GM12878 (cell line): Measurements from ENCODE around the gene AGRP. TPM values are rescaled to one million over a fixed set of nuclear protein-coding genes. Genes with fewer than 3 reads are reported as not detected.

ENCODE experiments used
- ATAC-seq: fragments of 200-7000 bp; cut with Tn5 transposase; 3 replicates; pipeline ENCODE4 v1.9.1; 2020; ENCODE audit warnings: mild to moderate bottlenecking, moderate library complexity
- BruUV-seq: library from RNA; stranded (reverse); fragments of 400-500 nt; replicated peaks from 2 replicates; lab custom pipeline; 2021; lab: Mats Ljungman, UMichigan
- CTCF ChIA-PET: fragments of 300-600 bp; sonication (Branson Sonifier 250); formaldehyde crosslinking; extraction: SDS; loops from one replicate; lab custom pipeline; 2021; ENCODE audit warnings: inconsistent platforms; lab: Yijun Ruan, JAX
- POLR2A ChIA-PET: fragments of 350-600 bp; formaldehyde crosslinking; extraction: SDS; loops from one replicate; lab custom pipeline; 2021; ENCODE audit warnings: inconsistent platforms; lab: Charles Lee
- RAD21 ChIA-PET: fragments of 300-600 bp; sonication (Branson Sonifier 250); formaldehyde crosslinking; loops from one replicate; lab custom pipeline; 2023; ENCODE audit warnings: antibody characterized with exemption; ENCODE audit not compliant: unreplicated experiment; lab: Charles Lee
- SMC1A ChIA-PET: fragments of 300-600 bp; sonication (Branson Sonifier 250); formaldehyde crosslinking; loops from one replicate; lab custom pipeline; 2023; ENCODE audit not compliant: unreplicated experiment, uncharacterized antibody; lab: Charles Lee
- DNase-seq: peaks from one replicate; pipeline ENCODE4 v3.0.0-alpha.2; 2011; ENCODE audit warnings: low read depth, low spot score
- FAIRE-seq: peaks from 3 replicates; lab custom pipeline; 2011; peaks lifted over from hg19 to GRCh38; lab: Jason Lieb, UNC
- H2AFZ ChIP-seq: 2 replicates; pipeline ENCODE4 v1.6.0; 2011; ENCODE audit warnings: low read depth, low read length, control low read depth; ENCODE audit not compliant: control insufficient read depth
- H3K27ac ChIP-seq: 2 replicates; pipeline ENCODE4 v1.5.1; 2011; ENCODE audit warnings: control low read depth; ENCODE audit not compliant: control insufficient read depth, insufficient read depth
- H3K27me3 ChIP-seq, 2 experiments: replicated peaks in 1 of 2; 2 replicates each; pipeline versions ENCODE4 v1.6.0 to v1.6.1; 2011; ENCODE audit warnings: low read length in 1 of 2; ENCODE audit not compliant: control insufficient read depth in 2 of 2, insufficient read depth in 2 of 2
- H3K36me3 ChIP-seq, 2 experiments: 2 replicates each; pipeline ENCODE4 v1.5.1; 2011; ENCODE audit warnings: low read length in 1 of 2; ENCODE audit not compliant: control insufficient read depth in 2 of 2, insufficient read depth in 2 of 2
- H3K4me1 ChIP-seq: 2 replicates; pipeline ENCODE4 v1.6.1; 2011; ENCODE audit warnings: mild to moderate bottlenecking, low read length, moderate library complexity, mixed read lengths; ENCODE audit not compliant: control insufficient read depth, insufficient read depth
- H3K4me2 ChIP-seq: 2 replicates; pipeline ENCODE4 v1.6.0; 2011; ENCODE audit warnings: control low read depth; ENCODE audit not compliant: control insufficient read depth, insufficient read depth
- H3K4me3 ChIP-seq: fragments of 200-600 bp; sonication (generic); 2 replicates; pipeline ENCODE4 v1.5.1; 2016
- H3K79me2 ChIP-seq: 2 replicates; pipeline ENCODE4 v1.6.0; 2011; ENCODE audit warnings: low read length; ENCODE audit not compliant: control insufficient read depth, insufficient read depth
- H3K9ac ChIP-seq: 2 replicates; pipeline ENCODE4 v1.8.0; 2011; ENCODE audit warnings: low read length, control low read depth, mixed read lengths; ENCODE audit not compliant: control insufficient read depth, insufficient read depth
- H3K9me3 ChIP-seq: replicated peaks from 3 replicates; pipeline ENCODE4 v1.5.1; 2011; ENCODE audit warnings: mild to moderate bottlenecking, low read length; ENCODE audit not compliant: control insufficient read depth, insufficient read depth
- H4K20me1 ChIP-seq: 2 replicates; pipeline ENCODE4 v1.6.0; 2011; ENCODE audit not compliant: control insufficient read depth, insufficient read depth
- BCL11A ChIP-seq: IDR thresholded peaks from 2 replicates; pipeline ENCODE4 v1.6.1; 2011; ENCODE audit warnings: low read depth, low read length
- SMAD5 ChIP-seq: IDR thresholded peaks from 2 replicates; pipeline ENCODE4 v1.6.1; 2016; ENCODE audit warnings: antibody characterized with exemption, low read depth
- TCF12 ChIP-seq: IDR thresholded peaks from 2 replicates; pipeline ENCODE4 v1.6.1; 2011; ENCODE audit warnings: low read depth, mild to moderate bottlenecking, low read length
- WGBS: methylation state at CpG from one replicate; pipeline ENCODE4 v1.1.6; 2016; ENCODE audit warnings: low lambda C conversion rate; ENCODE audit not compliant: insufficient replicate concordance, insufficient coverage; ENCODE audit errors: missing lambda C conversion rate; 5-methylcytosine and 5-hydroxymethylcytosine counted together
- in situ Hi-C: fragments of 300-500 bp; cut with MboI; formaldehyde crosslinking; loops from 9 replicates; pipeline ENCODE4 v1.14.3; 2018; ENCODE audit warnings: mixed read lengths
- intact Hi-C: fragments of 100-400 bp; cut with micrococcal nuclease; formaldehyde crosslinking; loops from one replicate; pipeline ENCODE4 v1.14.2; 2022; ENCODE audit not compliant: unreplicated experiment
- polyA plus RNA-seq, 11 experiments: library from polyadenylated mRNA; depleted of rRNA in 4 of 11; unstranded in 6 of 11; stranded (reverse) in 5 of 11; fragments of >200 nt; fragmentation: Nextera tagmentation in 4 of 11; fragmentation: Illumina TruSeq in 1 of 11; extraction: Ambion mirVana in 4 of 11; extraction: Trizol in 1 of 11; gene quantifications; 1 replicate in 1 of 11; 2 replicates in 10 of 11; pipeline versions ENCODE4 v1.2.1 to v1.2.3, GENCODE V29; 2011 to 2016; ENCODE audit warnings: inconsistent platforms in 2 of 11, missing spikeins in 2 of 11, low read depth in 1 of 11
- total RNA-seq, 4 experiments: library from RNA; depleted of rRNA in 3 of 4; stranded (reverse); fragments of >200 nt in 3 of 4; fragmentation: Illumina TruSeq in 1 of 4; extraction: Trizol in 1 of 4; gene quantifications; 2 replicates each; pipeline versions ENCODE4 v1.2.1 to v1.2.3, GENCODE V29; 2013 to 2021
- TF ChIP-seq, protein P1 (sequence below): IDR thresholded peaks from 2 replicates; pipeline ENCODE4 v1.6.1; 2011; ENCODE audit warnings: low read depth, low read length, improper control_type of control experiment, borderline replicate concordance
- TF ChIP-seq, protein P2 (sequence below): fragments of 450-650 bp; IDR thresholded peaks from 2 replicates; pipeline ENCODE4 v1.6.1; 2017; ENCODE audit warnings: mild to moderate bottlenecking

The AGRP gene
- total and polyA plus RNA-seq, 10 of the 15 experiments (the other 5 are each of a cell fraction or from before 2014, with no cell fraction given), result 0.16 to 0.75 (median 0.53) TPM; not detected in 6

GRCh38 chr16:67477960-67478554 is 5.3 kb downstream of the AGRP start:
- DNase-seq (no peak), ATAC-seq (no peak), FAIRE-seq (no peak)
- Histone ChIP-seq H3K4me3 (no peak overlapping the region), H3K4me2 (no peak overlapping the region), H3K27ac (no peak overlapping the region), H3K79me2 (peaks cover 69% of the 10 kb centered on the region), H3K9me3 (no peaks in the 10 kb centered on the region), H2AFZ (no peak overlapping the region), H3K36me3 (no peaks in the 10 kb centered on the region; a peak in 1 of 4 replicates), H3K4me1 (peaks cover 22% of the 10 kb centered on the region), H3K9ac (no peak overlapping the region), H3K27me3 (no peaks in the 10 kb centered on the region), H4K20me1 (no peaks in the 10 kb centered on the region; the same call in 1 of the 2 replicates)
- WGBS, result 94% methylated on average over 8 of the region's 8 CpGs
- ChIA-PET SMC1A (interaction anchor here (7.0 kb wide), 1 partner anchor 37 kb away, joined by 88 read pairs; no protein-coding TSS in a partner anchor), CTCF (interaction anchor here (1.0 to 8.2 kb wide), 3 partner anchors 15 to 51 kb away, joined by 4 to 252 read pairs (median 20); no protein-coding TSS in a partner anchor), RAD21 (interaction anchor here (0.7 to 1.5 kb wide), 2 partner anchors 50 to 349 kb away, joined by 3 to 4 read pairs; no protein-coding TSS in a partner anchor), POLR2A (interaction anchor here (0.7 kb wide), 1 partner anchor 190 kb away, joined by 7 read pairs; no protein-coding TSS in a partner anchor)
- intact Hi-C loops (no loop called here), in situ Hi-C loops (no loop called here)
- no peak for TF ChIP-seq TCF12
- no peak for TF ChIP-seq SMAD5
- no peak for TF ChIP-seq BCL11A
- TF ChIP-seq, protein P1, sequence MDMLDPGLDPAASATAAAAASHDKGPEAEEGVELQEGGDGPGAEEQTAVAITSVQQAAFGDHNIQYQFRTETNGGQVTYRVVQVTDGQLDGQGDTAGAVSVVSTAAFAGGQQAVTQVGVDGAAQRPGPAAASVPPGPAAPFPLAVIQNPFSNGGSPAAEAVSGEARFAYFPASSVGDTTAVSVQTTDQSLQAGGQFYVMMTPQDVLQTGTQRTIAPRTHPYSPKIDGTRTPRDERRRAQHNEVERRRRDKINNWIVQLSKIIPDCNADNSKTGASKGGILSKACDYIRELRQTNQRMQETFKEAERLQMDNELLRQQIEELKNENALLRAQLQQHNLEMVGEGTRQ, result no peak
- TF ChIP-seq, protein P2, sequence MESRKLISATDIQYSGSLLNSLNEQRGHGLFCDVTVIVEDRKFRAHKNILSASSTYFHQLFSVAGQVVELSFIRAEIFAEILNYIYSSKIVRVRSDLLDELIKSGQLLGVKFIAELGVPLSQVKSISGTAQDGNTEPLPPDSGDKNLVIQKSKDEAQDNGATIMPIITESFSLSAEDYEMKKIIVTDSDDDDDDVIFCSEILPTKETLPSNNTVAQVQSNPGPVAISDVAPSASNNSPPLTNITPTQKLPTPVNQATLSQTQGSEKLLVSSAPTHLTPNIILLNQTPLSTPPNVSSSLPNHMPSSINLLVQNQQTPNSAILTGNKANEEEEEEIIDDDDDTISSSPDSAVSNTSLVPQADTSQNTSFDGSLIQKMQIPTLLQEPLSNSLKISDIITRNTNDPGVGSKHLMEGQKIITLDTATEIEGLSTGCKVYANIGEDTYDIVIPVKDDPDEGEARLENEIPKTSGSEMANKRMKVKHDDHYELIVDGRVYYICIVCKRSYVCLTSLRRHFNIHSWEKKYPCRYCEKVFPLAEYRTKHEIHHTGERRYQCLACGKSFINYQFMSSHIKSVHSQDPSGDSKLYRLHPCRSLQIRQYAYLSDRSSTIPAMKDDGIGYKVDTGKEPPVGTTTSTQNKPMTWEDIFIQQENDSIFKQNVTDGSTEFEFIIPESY, result no peak
- no TSS peak for BruUV-seq
